ENCODE results near the gene WFDC1.

The WFDC1 gene

GRCh38 chr16:84303516-84303915 is 8.8 kb downstream of the WFDC1 start:
- DNase-seq = no peak

- no peak for DNase-seq
Measured at GRCh38 chr16:84306564-84306963, 11.9 kb downstream of the WFDC1 start.

GRCh38 chr16:84307209-84307954 is 12.7 kb downstream of the WFDC1 start:
- DNase-seq = no peak

GRCh38 chr16:84308120-84308519 is 13.4 kb downstream of the WFDC1 start:
- no peak for DNase-seq

GRCh38 chr16:84310642-84311041 is 16.0 kb downstream of the WFDC1 start:
- DNase-seq = no peak

GRCh38 chr16:84312783-84313382 is 18.2 kb downstream of the WFDC1 start:
- DNase-seq = peak; percentile 22

GRCh38 chr16:84313921-84314320 is 19.2 kb downstream of the WFDC1 start:
- no peak for DNase-seq

- DNase-seq = no peak
Measured at GRCh38 chr16:84314373-84314772, 19.7 kb downstream of the WFDC1 start.

- DNase-seq = no peak
Measured at GRCh38 chr16:84314814-84315213, 20.1 kb downstream of the WFDC1 start.

- no peak for DNase-seq
Measured at GRCh38 chr16:84315422-84315821, 20.7 kb downstream of the WFDC1 start.

- DNase-seq = no peak
Measured at GRCh38 chr16:84318091-84318975, 23.7 kb downstream of the WFDC1 start.

- DNase-seq = no peak
Measured at GRCh38 chr16:84319146-84319760, 24.6 kb downstream of the WFDC1 start.

GRCh38 chr16:84320511-84320910 is 25.8 kb downstream of the WFDC1 start:
- DNase-seq = no peak

- no peak for DNase-seq
Measured at GRCh38 chr16:84321932-84322331, 27.3 kb downstream of the WFDC1 start.

- DNase-seq = no peak
Measured at GRCh38 chr16:84322749-84323148, 28.1 kb downstream of the WFDC1 start.

- no peak for DNase-seq
Measured at GRCh38 chr16:84323606-84324005, 28.9 kb downstream of the WFDC1 start.

- no peak for DNase-seq
Measured at GRCh38 chr16:84324434-84325262, 30.0 kb downstream of the WFDC1 start.

- no peak for DNase-seq
Measured at GRCh38 chr16:84326545-84326944, 31.9 kb downstream of the WFDC1 start.

GRCh38 chr16:84327926-84328505 is 33.3 kb downstream of the WFDC1 start:
- no peak for DNase-seq

- DNase-seq = no peak
Measured at GRCh38 chr16:84329016-84329415, 34.3 kb downstream of the WFDC1 start.

GRCh38 chr16:84329843-84330684 is 35.4 kb downstream of the WFDC1 start:
- no peak for DNase-seq
